Measurements from ENCODE around the gene FAM184B.

The FAM184B gene

DNA sequence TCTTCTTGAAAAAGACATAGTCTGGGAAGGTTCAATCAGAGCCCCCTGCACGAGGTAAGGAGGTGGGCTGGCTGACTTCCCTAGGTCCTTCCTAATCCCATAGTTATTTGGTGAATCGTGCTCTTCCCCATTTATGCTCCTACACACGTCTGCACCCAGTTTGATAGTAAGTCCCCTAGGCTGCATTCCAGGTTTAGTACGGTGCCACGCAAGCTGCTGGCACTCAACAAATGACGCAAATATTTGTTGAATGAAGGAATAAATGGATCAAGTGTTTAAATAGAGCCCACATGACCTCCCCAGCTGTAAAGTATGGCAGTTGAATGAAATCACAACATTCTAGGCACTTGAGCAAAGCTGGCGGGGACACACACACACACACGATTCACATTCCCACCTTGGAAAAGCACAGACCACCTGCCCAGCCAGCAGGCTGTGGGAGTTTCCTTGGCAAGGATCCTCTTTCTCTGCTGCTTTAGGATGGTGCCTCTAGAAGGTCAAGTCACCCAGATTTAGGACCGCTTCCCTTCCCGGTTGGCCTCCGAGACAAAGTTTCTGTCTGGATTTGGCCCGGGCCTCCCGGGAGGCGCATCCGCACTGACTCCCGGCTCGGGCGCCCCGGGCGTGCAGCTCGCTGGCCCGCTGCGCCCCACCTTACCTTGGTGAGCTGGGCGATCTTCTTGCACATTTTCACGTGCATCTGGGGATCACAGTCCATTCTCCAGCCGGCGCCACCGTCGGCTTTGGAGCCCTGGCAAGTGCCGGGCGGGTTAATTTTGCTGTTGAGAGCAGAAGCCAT, 721 bp downstream of the FAM184B start:
- in situ Hi-C loops (cut with MboI; ENCODE audit: low sequenced_read_pairs) = no loop called here

DNA sequence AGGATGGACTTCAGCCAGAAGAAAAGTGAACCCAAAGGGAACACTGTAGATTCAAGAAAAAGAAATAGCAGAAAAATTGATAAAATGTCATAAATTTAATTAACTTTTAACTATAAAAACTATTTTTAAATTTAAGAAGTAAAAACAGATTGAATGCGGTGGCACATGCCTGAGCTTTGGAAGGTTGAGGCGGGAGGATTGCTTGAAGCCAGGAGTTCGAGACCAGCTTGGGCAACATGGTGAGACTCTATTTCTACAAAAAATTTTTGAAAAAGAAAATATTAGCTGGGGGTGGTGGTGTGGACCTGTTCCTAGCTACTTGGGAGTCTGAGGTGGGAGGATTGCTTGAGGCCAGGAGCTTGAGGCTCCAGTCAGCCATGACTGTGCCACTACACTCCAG, 3.0 kb downstream of the FAM184B start:
- in situ Hi-C loops (cut with MboI; ENCODE audit: low sequenced_read_pairs) = no loop called here

DNA sequence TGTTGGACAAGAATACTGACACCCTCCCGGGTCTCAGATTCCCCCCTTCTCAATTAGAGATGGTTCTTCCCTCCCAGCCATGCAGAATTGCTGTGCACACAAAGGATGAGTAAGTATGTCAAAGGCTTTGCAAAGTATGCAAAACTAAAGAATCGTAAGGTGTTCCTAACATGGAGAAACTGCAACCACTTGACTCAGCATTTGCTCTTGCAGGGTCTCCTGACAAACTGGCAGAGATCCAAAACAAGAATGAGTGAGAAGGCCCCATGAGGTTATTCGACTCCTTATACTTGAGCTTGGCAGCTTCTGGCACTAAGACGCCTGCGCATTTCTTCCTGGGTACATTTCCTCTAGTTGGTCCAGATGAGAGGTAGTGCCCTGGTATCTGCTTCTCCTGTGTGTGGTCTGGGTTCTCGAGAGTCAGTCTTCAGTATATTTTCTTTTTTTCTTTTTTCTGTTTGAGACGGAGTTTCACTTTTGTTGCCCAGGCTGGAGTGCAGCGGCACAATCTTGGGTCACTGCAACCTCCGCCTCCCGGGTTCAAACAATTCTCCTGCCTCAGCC, 8.2 kb downstream of the FAM184B start:
- in situ Hi-C loops (cut with MboI; ENCODE audit: low sequenced_read_pairs) = no loop called here

DNA sequence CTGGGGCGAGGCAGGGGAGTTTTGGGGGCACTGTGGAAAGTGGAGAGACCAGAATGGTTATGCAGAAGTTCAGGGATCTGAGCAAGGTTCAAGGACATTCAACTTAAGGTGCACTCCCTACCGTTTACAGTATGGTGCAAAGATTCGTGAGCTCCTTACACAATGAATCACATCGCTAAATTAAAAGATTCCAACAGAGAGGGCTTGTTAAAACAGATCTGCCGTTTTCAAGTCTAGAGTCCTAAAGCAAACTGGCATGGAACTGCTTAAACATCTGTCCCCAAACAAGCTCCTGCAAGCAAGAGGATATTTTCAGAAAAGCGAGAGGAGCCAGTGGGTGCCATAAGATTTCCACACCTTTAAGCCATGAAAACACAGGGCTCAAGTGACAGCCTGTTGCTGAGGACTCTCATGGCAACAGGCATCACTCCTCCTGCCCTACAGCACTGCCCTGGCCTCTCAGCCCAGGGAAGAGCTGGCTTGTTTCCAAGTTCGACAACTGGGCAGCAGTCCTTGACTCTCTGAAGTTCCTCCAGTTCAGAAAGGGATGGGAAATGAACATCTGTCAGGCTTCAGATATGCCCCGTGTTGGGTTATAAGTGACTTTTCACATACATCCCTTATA, 10.0 kb downstream of the FAM184B start:
- in situ Hi-C loops (cut with MboI; ENCODE audit: low sequenced_read_pairs) = no loop called here

DNA sequence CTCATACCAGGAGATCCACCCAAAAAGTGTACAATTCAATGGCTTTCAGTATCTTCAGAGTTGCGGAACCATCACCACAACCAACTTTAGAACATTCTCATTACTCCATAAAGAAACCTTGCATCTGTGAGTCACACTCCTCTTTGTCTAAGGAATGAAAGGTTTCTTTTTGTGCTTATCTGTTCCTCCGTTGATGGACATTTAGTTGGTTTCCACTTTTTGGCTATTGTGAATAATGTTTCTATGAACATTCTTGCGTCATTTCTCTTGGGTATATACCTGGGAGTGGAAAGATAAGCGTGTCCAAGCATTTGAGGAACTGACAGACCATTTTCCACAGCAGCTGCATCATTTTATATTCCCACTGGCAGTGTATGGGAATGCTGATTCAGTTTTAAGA, 10.6 kb downstream of the FAM184B start:
- in situ Hi-C loops (cut with MboI; ENCODE audit: low sequenced_read_pairs) = no loop called here

DNA sequence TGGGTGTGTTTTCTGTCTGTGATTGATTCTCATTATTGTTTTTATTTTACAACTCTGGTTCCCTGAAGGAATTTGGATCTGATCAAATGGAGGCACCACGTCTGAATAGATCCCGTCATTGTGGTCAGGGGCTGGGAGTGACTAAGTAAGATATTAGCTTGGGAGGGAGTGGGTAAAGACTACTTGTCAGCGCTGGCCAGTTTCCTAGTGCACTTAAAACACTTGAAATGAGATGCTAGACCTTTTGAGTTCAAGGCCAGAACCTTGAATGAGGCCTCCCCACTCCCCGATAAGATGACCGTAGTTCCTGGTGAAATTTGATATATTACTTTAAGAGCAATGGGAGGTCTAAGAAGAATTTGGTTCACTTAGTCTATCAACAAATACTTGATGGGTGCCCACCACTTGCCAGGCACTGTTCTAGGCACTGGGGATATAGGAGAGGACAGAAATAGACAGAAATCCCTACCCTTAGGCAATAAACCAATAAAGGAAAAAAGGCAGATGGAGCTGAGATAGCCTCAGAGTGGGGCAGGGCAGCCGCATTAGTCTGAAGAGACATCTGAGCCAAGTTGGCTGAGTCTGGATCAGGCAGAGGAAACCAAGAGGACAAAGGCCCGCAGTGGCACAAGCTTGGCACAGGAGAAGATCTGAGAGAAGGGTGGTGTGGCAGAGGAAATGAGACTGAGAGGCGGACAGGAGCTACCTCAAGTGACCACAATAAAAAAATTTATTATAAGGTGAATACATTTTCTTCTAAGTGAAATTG, 11.8 kb downstream of the FAM184B start:
- in situ Hi-C loops (cut with MboI; ENCODE audit: low sequenced_read_pairs) = no loop called here

DNA sequence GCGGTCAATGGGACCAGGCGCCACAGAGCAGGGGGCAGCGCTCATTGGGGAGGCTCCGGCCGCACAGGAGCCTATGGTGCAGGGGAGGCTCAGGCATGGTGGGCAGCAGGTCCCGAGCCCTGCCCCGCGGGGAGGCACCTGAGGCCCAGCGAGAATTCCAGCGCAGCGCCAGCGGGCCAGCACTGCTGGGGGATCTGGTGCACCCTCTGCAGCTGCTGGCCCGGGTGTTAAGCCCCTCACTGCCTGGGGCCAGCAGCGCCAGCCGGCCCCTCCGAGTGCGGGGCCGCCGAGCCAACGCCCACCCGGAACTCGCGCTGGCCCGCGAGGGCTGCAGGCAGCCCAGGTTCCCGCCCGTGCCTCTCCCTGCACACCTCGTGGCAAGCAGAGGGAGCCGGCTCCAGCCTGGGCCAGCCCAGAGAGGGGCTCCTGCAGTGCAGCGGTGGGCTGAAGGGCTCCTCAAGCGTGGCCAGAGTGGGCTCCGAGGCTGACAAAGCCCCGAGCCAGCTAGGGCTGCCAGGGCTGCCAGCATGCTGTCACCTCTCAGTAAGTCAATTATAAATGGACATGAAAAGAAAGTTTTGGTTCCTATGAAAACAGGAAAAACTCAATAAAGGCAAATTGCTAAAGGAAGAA, 14.5 kb downstream of the FAM184B start:
- in situ Hi-C loops (cut with MboI; ENCODE audit: low sequenced_read_pairs) = no loop called here

DNA sequence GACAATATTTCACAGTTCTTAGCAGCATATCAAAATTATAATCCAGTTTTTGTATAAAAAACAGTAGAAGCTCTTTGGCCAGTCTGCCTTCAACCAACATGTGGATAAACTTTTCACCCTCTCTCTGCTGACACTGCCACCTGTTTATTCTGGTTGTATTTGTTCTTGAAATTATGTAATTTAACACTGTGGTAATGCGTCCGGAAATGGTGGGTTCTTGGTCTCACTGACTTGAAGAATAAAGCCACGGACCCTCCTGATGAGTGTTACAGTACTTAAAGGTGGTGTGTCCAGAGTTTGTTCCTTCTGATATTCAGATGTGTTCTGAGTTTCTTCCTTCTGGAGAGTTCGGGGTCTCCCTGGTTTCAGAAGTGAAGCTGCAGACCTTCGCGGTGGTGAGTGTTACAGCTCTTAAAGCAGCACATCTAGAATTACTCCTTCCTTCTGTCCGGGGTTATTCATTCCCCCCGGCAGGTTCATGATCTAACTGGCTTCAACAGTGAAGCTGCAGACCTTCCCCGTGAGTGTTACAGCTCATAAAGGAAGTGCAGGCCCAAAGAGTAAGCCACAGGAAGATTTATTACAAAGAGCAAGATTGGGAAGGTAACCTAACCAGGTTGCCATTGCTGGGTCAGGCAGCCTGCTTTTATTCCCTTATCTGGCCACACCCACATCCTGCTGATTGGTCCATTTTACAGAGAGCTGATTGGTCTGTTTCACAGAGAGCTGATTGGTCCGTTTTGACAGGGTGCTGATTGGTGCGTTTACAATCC, 15.7 kb downstream of the FAM184B start:
- in situ Hi-C loops (cut with MboI; ENCODE audit: low sequenced_read_pairs) = no loop called here

DNA sequence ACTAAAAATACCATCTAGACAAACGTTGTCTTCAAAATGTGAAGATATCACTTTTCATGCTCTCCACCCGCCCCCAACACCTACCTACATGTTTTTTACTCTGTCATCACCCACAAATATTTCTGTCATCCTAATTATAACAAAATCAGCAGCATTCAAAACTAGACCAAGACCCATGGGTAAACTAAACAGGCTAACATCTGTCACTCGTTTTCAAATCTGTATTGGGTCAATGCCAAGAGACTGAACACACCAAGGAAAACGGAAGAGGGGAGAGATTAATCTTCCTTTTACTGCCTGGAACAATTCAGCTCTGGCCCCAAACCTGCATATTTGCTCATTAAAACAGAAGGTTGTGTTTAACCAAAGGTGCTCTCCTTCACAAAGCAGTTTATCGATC, 17.5 kb downstream of the FAM184B start:
- in situ Hi-C loops (cut with MboI; ENCODE audit: low sequenced_read_pairs) = no loop called here

DNA sequence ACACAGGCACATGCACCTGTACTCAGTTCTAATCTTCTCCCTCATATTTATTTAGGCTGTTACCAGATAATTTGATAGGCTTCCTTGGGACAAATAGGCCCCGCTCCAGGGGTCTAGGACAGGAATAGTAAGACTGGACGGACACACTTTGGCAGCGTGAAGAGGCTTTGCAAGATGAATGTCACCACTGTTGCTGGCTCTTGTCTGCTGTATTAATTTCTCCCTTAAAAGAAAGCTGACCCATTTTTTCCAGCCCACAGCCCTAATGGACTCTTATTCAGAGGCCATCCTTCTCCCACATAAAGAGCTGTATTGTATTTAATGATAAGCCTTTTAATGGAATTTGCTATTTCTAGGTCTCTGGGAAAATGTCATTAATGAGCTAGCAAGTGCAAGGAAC, 18.0 kb downstream of the FAM184B start:
- in situ Hi-C loops (cut with MboI; ENCODE audit: low sequenced_read_pairs) = no loop called here

DNA sequence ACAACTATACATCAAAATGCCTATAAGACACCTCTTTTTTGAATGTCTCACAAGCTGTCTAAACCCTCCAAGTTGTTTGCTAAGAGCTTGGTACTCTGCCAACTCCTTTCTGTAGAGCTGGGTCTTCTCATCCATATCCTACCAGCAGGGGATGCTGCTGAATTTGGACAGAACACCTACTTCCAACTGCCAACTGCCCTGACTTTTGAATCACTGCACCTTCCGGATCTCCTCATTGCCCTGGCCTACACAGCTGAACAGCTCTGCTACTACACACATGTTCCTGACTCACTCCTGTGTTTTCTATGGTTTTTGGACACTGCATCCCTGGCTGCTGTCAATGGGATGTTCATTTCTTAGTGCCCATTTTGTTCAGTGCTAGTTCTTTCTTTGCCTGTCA, 18.7 kb downstream of the FAM184B start:
- in situ Hi-C loops (cut with MboI; ENCODE audit: low sequenced_read_pairs) = no loop called here

DNA sequence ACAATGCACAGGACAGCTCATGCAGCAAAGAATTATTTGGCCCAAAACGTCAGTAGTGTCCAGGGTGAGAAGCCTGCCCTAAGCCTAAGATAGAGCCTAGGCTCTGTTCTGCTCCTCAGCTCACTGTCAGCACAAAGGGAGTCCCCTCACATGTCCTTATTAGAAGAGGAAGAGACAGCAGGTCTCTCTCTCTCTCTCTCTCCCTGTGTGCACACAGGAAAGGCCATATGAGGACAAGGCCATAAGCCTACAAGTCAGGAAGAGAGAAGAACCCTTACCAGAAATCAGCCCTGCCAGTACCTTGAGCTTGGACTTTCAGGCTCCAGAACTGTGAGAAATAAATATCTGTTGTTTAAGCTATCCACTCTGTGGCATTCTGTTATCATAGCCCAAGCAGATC, 20.4 kb downstream of the FAM184B start:
- in situ Hi-C loops (cut with MboI; ENCODE audit: low sequenced_read_pairs) = no loop called here

DNA sequence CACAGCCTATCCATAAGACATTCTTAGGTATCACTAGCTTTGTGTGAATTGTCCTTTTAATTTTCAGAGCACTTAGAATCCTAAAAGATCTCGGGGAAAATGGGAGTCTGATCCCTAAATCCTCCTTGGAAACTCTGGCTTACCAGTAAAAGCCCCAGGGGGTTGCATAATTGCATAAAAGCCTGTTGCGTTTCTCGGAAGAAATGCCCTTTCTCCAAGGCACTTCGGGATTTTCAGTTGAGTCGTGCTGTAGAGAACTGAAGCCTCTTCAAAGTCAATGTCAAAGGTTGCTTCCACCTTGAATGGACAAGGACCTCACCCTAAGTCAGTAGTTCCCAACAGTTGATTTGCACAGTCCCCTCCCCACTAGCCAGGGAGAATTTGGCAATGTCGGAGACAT, 20.8 kb downstream of the FAM184B start:
- in situ Hi-C loops (cut with MboI; ENCODE audit: low sequenced_read_pairs) = no loop called here

DNA sequence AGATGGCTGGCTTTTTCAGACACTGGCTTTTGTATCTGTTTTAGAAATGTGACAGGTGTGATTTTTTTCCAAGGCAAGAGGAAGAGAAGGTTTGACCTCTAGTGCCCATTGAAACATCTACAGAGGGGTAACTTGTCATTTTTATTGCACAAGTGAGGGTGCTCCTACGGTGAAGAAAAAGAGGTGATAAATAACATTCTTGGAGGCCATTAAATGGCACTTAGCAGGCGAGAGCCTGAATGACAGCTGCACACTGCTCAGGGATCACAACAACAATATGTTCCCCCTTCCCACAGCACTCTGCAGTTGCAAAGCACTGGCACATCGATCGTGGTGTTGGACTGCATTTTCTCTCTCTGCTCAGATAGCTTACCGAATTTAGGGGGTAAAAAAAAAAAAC, 22.9 kb downstream of the FAM184B start:
- in situ Hi-C loops (cut with MboI; ENCODE audit: low sequenced_read_pairs) = no loop called here

DNA sequence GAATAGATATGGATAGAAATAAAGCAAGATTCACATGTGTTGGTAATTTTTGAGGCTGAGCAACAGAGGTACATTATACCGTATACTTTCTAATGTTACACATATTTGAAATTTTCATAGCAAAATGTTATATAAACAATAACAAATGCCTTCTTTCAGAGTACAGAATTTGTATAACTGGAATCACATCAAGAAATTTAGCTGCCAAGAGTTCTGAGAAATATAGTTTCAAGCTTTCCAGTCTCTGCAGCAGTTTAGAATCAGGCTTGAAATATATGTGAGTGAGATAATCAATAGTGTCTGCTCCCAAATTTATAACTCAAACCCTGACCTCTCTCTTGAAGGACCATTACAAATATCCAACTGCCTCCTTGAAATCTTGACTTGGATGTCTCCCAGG, 23.8 kb downstream of the FAM184B start:
- in situ Hi-C loops (cut with MboI; ENCODE audit: low sequenced_read_pairs) = no loop called here

DNA sequence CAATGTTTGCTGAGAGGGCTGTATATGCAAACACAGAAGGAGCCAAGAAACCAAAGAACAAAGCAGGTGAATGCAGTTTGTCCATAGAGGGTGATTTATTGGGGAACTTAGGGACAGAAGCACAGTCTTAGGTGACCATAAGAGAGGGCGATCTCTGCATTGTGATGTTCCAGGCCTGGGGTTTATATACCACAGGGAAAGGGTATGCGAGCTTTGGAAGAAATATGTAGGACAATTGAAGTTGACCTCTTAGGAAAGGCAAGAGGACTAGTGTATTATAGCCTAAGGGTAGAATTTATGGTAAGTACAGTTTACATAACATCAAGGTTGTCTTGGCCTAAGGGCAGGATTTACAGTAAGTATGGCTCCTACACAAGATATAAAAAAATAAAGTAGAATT, 27.8 kb downstream of the FAM184B start:
- in situ Hi-C loops (cut with MboI; ENCODE audit: low sequenced_read_pairs) = no loop called here

DNA sequence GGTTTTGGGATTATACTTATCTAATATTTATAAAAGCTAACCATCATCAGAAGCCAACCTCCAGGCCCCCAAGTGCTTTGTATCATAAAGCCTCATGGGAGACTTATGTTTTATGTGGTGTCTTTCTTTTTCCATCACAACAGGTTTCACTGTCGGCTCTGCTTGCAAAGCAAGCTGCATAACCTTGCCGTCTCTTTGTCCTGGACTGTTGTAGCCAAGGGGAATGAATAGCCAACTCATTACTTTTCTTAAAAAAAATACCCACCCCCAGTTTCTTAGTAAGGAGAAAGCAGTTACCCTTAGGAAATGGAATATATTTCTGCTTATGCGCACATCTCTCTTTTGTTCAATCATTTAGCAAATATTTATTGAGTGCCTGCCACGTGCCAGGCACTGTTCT, 40.7 kb downstream of the FAM184B start:
- in situ Hi-C loops (cut with MboI; ENCODE audit: low sequenced_read_pairs) = no loop called here

DNA sequence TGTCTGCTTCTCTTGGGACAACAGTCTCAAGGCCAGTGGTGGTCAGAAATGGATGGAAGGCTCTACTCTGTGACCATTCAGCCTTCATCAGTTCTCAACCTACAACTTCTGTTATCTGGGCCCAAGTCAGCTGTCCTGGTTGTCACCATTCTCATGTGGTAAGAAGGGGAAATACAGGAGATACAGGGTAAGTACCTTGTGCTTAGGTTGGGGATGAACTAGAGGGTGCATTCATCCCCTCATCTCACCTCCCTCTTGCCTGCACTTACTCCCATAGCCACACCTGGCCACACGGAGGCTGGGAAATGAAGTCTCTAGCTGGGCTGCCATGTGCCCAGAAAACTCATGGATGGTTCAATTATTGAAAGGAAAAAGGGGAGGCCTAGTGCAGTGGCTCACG, 44.9 kb downstream of the FAM184B start:
- in situ Hi-C loops (cut with MboI; ENCODE audit: low sequenced_read_pairs) = no loop called here

DNA sequence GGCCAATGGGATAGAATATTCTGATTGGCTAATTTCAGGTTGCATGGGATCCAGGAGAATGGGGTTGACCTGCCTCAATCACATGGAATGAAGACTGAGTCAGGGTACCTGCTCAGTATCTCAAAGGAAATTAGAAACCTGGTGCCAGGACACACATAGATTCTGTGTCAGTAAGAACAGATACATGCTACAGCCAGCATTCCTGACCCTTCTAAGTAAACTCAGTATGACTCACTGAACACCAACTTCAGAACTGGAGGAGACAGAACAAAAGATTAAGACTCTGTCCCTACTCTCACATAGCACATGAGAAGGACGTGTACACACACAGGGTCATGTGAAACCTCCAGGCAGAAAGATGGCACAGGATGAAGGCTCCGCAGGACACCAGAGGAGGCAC, 54.5 kb downstream of the FAM184B start:
- in situ Hi-C loops (cut with MboI; ENCODE audit: low sequenced_read_pairs) = no loop called here

DNA sequence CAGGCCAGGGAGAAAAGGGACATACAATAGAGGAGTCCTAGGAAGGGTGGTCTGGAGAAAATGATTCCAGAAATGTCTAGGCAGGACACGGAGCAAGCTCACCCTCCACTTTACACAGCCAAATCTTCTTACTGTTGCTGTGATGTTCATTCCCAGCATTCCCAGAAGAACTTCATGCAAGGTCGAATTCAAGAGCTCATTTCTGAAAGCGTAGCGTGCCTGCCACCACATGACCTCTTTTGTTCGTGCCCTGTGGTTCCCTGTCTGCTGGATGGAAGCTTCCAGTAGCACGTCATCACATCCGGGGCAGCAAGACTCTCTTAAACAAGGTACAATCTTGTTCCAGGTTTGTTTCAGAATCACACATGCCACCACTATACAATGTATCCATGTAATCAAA, 57.8 kb downstream of the FAM184B start:
- in situ Hi-C loops (cut with MboI; ENCODE audit: low sequenced_read_pairs) = no loop called here

DNA sequence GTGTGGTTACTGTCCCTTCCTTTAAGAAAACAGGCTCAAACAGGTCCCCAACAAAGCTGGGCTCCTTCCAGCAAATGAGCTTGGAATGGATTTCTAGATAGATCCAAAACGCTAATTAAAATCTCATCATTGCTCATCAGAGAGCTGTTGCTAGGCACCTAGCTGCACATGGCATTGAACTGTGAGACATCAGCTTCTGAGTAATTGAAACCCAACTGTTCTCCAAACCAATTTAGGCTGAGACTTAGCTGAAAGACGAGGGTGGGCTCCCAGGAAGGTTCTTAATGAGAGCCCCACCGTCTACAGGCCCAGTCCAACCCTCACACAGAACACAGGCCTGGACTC, 59.1 kb downstream of the FAM184B start:
- in situ Hi-C loops (cut with MboI; ENCODE audit: low sequenced_read_pairs) = no loop called here

Measured in HL-60/S4 treated with retinoic acid at 250 ng/mL for 4 days and 3 days (cell line).